ENCODE measurements around the gene FAM168B. TPM values are rescaled to one million over a fixed set of nuclear protein-coding genes. Genes with fewer than 3 reads are reported as not detected.
A peak's percentile ranks its signal among the peaks of the same experiment; 100 is the strongest.

Gene FAM168B
- total RNA-seq = 64.3 TPM

- no peak for TF ChIP-seq CTCF (IDR thresholded peaks at IDR 0.05)
- Histone ChIP-seq H3K9me3 (no peaks in the 10 kb centered on the region), H3K36me3 (peaks cover 2 to 11% of the 10 kb centered on the region in 2 donors), H3K4me1 (peaks cover 0 to 15% of the 10 kb centered on the region in 2 donors), H3K27ac (peak within 1 kb of the TSS; percentile 88 to 98), H3K4me3 (peak within 1 kb of the TSS; percentile 88 to 98), H3K27me3 (no peaks in the 10 kb centered on the region)
- intact Hi-C loops (cut with DNase I) = loop anchor here (1.0 to 5.0 kb wide), 7 partner anchors 12 to 912 kb away; partner anchors contain the start of genes GPR148, IMP4, MZT2A and PLEKHB2
- DNase-seq (ENCODE audit: low spot score in 2 of 2) = peak; percentile 47 to 91
These were observed at the start of gene FAM168B for GRCh38 chr2:131093006-131093695. Gene FAM168B (minus strand): TSS chr2:131093460. CDS start chr2:131082646, 10,814 bp downstream.

GRCh38 chr2:131142849-131143248 is 49.6 kb upstream of the FAM168B start:
- TF ChIP-seq CTCF (IDR thresholded peaks at IDR 0.05) = no peak
- peaks cover 50 to 77% of the 10 kb centered on the region in 2 donors for H3K36me3 ChIP-seq
- H3K27me3 ChIP-seq = no peaks in the 10 kb centered on the region
- no peak overlapping the region for H3K4me3 ChIP-seq
- no peak for DNase-seq (ENCODE audit: low spot score in 2 of 2)
- intact Hi-C loops (cut with DNase I) = no loop called here
- H3K4me1 ChIP-seq = no peaks in the 10 kb centered on the region
- H3K27ac ChIP-seq = no peak overlapping the region
- H3K9me3 ChIP-seq = no peaks in the 10 kb centered on the region

GRCh38 chr2:131140581-131140980 is 47.3 kb upstream of the FAM168B start:
- Histone ChIP-seq H3K9me3 (no peaks in the 10 kb centered on the region), H3K36me3 (peaks cover 35 to 62% of the 10 kb centered on the region in 2 donors), H3K4me3 (no peak overlapping the region), H3K27ac (no peak overlapping the region), H3K4me1 (no peaks in the 10 kb centered on the region), H3K27me3 (no peaks in the 10 kb centered on the region)
- intact Hi-C loops (cut with DNase I) = no loop called here
- no peak for TF ChIP-seq CTCF (IDR thresholded peaks at IDR 0.05)
- DNase-seq (ENCODE audit: low spot score in 2 of 2) = no peak

- Histone ChIP-seq H3K4me1 (no peaks in the 10 kb centered on the region), H3K27me3 (no peaks in the 10 kb centered on the region), H3K9me3 (no peaks in the 10 kb centered on the region), H3K36me3 (peaks cover 36 to 62% of the 10 kb centered on the region in 2 donors), H3K4me3 (no peak overlapping the region), H3K27ac (no peak overlapping the region)
- intact Hi-C loops (cut with DNase I) = no loop called here
- TF ChIP-seq CTCF (IDR thresholded peaks at IDR 0.05) = no peak
- DNase-seq (ENCODE audit: low spot score in 2 of 2) = no peak
These were observed 39.5 kb upstream of the FAM168B start for GRCh38 chr2:131132729-131133128.

- TF ChIP-seq CTCF (IDR thresholded peaks at IDR 0.05) = no peak
- intact Hi-C loops (cut with DNase I) = no loop called here
- Histone ChIP-seq H3K36me3 (peaks cover 51 to 76% of the 10 kb centered on the region in 2 donors), H3K9me3 (no peaks in the 10 kb centered on the region), H3K4me3 (no peak overlapping the region), H3K27me3 (no peaks in the 10 kb centered on the region), H3K4me1 (no peaks in the 10 kb centered on the region), H3K27ac (no peak overlapping the region)
- no peak for DNase-seq (ENCODE audit: low spot score in 2 of 2)
These were observed 37.0 kb upstream of the FAM168B start for GRCh38 chr2:131130298-131130596.

Measured in ascending aorta (tissue), 2 donors.